Heart left ventricle (tissue), 16 donors: ENCODE results near the gene MAML3. TPM values are rescaled to one million over a fixed set of nuclear protein-coding genes. Genes with fewer than 3 reads are reported as not detected.

Experiments used
- ATAC-seq, 4 donors: fragments of 200-7000 bp; cut with Tn5 transposase; one replicate each; pipeline ENCODE4 v1.9.1; 2020 to 2022; ENCODE audit warnings: moderate library complexity in 4 of 4, mild to moderate bottlenecking in 3 of 4, moderate number of reproducible peaks in 1 of 4
- DNase-seq, 5 donors: peaks; one replicate each; pipeline ENCODE4 v3.0.0-alpha.2; 2020
- H3K27ac ChIP-seq, 12 donors: fragments of 200-600 bp; sonication (generic) in 4 of 12; one replicate each; pipeline versions ENCODE4 v1.5.0 to v1.8.0; 2016 to 2022; ENCODE audit warnings: mild to moderate bottlenecking in 2 of 12
- H3K27me3 ChIP-seq, 9 donors: fragments of 200-600 bp; sonication (generic) in 2 of 9; one replicate each; pipeline versions ENCODE4 v1.5.1 to v1.8.0; 2016 to 2022; ENCODE audit warnings: mild to moderate bottlenecking in 3 of 9
- H3K36me3 ChIP-seq, 9 donors: fragments of 200-600 bp; sonication (generic) in 2 of 9; one replicate each; pipeline versions ENCODE4 v1.5.0 to v1.8.0; 2018 to 2022; ENCODE audit warnings: mild to moderate bottlenecking in 2 of 9
- H3K4me1 ChIP-seq, 12 donors: fragments of 200-600 bp; sonication (generic) in 4 of 12; one replicate each; pipeline versions ENCODE4 v1.5.0 to v1.8.0; 2016 to 2022; ENCODE audit warnings: mild to moderate bottlenecking in 3 of 12
- H3K4me3 ChIP-seq, 12 donors: fragments of 200-600 bp; sonication (generic) in 4 of 12; one replicate each; pipeline versions ENCODE4 v1.5.0 to v1.8.0; 2017 to 2022; ENCODE audit warnings: mild to moderate bottlenecking in 9 of 12, moderate library complexity in 4 of 12
- H3K9me3 ChIP-seq, 12 donors: fragments of 200-600 bp; sonication (generic) in 4 of 12; one replicate each; pipeline versions ENCODE4 v1.5.0 to v1.8.0; 2016 to 2022; ENCODE audit warnings: mild to moderate bottlenecking in 1 of 12
- CTCF ChIP-seq, 12 donors: fragments of 200-600 bp; sonication (generic) in 4 of 12; IDR thresholded peaks; one replicate each; pipeline versions ENCODE4 v1.5.0 to v1.8.0; 2018 to 2022; ENCODE audit warnings: antibody characterized with exemption in 12 of 12, mild to moderate bottlenecking in 5 of 12
- POLR2A ChIP-seq, 2 donors: fragments of 450-650 bp; IDR thresholded peaks; one replicate each; pipeline ENCODE4 v1.6.1; 2017; ENCODE audit warnings: antibody characterized with exemption in 2 of 2, mild to moderate bottlenecking in 2 of 2, moderate library complexity in 2 of 2
- WGBS, 4 donors: extraction: QIAGEN DNeasy Blood & Tissue Kit in 2 of 4; methylation state at CpG; one replicate each; pipeline versions ENCODE4 v1.1.5 to v1.1.7; 2013 to 2018; 5-methylcytosine and 5-hydroxymethylcytosine counted together
- intact Hi-C, 10 donors: fragments of 100-400 bp; cut with DNase I; formaldehyde crosslinking; loops; one replicate each; pipeline versions ENCODE4 v1.11.1 to v1.14.2; 2022
- polyA plus RNA-seq, 2 donors: library from polyadenylated mRNA; stranded (reverse); fragments of 200-250 nt; gene quantifications; one replicate each; pipeline ENCODE4 v1.2.3, GENCODE V29; 2013
- total RNA-seq, 9 donors: library from RNA; depleted of rRNA in 2 of 9; stranded (reverse); fragments of >200 nt in 2 of 9; fragmentation: NEBNext Ultra II Directional in 3 of 9; extraction: Animal tissue kit (Norgen Biotek cat#: 25700) in 3 of 9; gene quantifications; one replicate each; pipeline versions ENCODE4 v1.1.0 to v1.2.4, GENCODE V29; 2016 to 2023
- donor health status: ischemic (EF 13 %, LVEDD 7.1; RV severe dilation, severe dysfunction).
- donor health status: healthy with polysubstance abuse.
- donor health status: DM: no; HTN: yes; CAD: no.
- donor health status: DM: no; HTN: no; CAD: no.
- donor health status: ischemic (EF 25% LVEDD 6.9; RV normal size, moderate dysfunction).
- donor health status: ischemic (EF 25% LVEDD 5.7; RV mildly dilated, moderate dysfunction).
- donor health status: healthy.
- donor health status: DM: yes; HTN: yes; CAD: no.
- donor health status: ischemic (EF 35%, LVEDD 5.7; RV mildly dilated, moderate dysfunction).
- donor health status: nonischemic (EF 11% LVEDD 7.7; RV severe dilation, severe dysfunction).
- donor health status: DM: yes; HTN: yes; CAD: no.
- donor health status: PGD.
- donor health status: ischemic (EF 29% LVEDD 5.4; RV normal size, mild dysfunction).
- donor health status: nonischemic (EF 23%, LVEDD 6.1; RV moderate dilation, normal function).

The MAML3 gene
- total and polyA plus RNA-seq, 11 donors: 0.76 to 5.9 (median 2.4) TPM

- H3K4me1 ChIP-seq: peaks cover 0 to 22% (median 7%) of the 10 kb centered on the region in 12 donors
- H3K9me3 ChIP-seq: no peaks in the 10 kb centered on the region
- H3K27me3 ChIP-seq: no peaks in the 10 kb centered on the region
- intact Hi-C loops: no loop called here
- no peak for ATAC-seq
- TF ChIP-seq POLR2A (IDR thresholded peaks at IDR 0.05): no peak
- no peak for TF ChIP-seq CTCF (IDR thresholded peaks at IDR 0.05)
- no peaks in the 10 kb centered on the region for H3K36me3 ChIP-seq
- H3K4me3 ChIP-seq: no peak overlapping the region
- 96 to 97% (median 97%) methylated on average over 3 of the region's 3 CpGs for WGBS, 4 donors
- DNase-seq: no peak
- H3K27ac ChIP-seq: no peak overlapping the region
Observed at GRCh38 chr4:140061659-140062289, 92.2 kb downstream of the MAML3 start.

GRCh38 chr4:140061194-140061593, 92.8 kb downstream of the MAML3 start:
- Histone ChIP-seq H3K4me3 (no peak overlapping the region), H3K36me3 (no peaks in the 10 kb centered on the region), H3K27me3 (no peaks in the 10 kb centered on the region), H3K9me3 (no peaks in the 10 kb centered on the region), H3K27ac (no peak overlapping the region), H3K4me1 (peaks cover 0 to 17% (median 7%) of the 10 kb centered on the region in 12 donors)
- peak in 1 of 4 donors; percentile 18 for ATAC-seq
- WGBS, 4 donors: 80 to 90% (median 83%) methylated on average over 4 of the region's 4 CpGs
- intact Hi-C loops: no loop called here
- DNase-seq: no peak
- TF ChIP-seq POLR2A (IDR thresholded peaks at IDR 0.05) (no peak), CTCF (IDR thresholded peaks at IDR 0.05) (no peak)

GRCh38 chr4:140059159-140059558, 94.8 kb downstream of the MAML3 start:
- no peak for DNase-seq
- no peaks in the 10 kb centered on the region for H3K36me3 ChIP-seq
- 43 to 62% (median 45%) methylated on average over 1 of the region's 1 CpG for WGBS, 4 donors
- ATAC-seq: no peak
- no peak for TF ChIP-seq CTCF (IDR thresholded peaks at IDR 0.05)
- TF ChIP-seq POLR2A (IDR thresholded peaks at IDR 0.05): no peak
- peaks cover 0 to 24% (median 7%) of the 10 kb centered on the region in 12 donors for H3K4me1 ChIP-seq
- no peaks in the 10 kb centered on the region for H3K27me3 ChIP-seq
- intact Hi-C loops: loop anchor here in 2 of 10 donors (5.0 to 10.0 kb wide), 2 partner anchors 33 to 96 kb away; partner anchors contain the start of gene MAML3 (in 1 of the 2)
- H3K4me3 ChIP-seq: no peak overlapping the region
- no peaks in the 10 kb centered on the region for H3K9me3 ChIP-seq
- no peak overlapping the region for H3K27ac ChIP-seq

- TF ChIP-seq POLR2A (IDR thresholded peaks at IDR 0.05) (no peak), CTCF (IDR thresholded peaks at IDR 0.05) (no peak)
Observed at GRCh38 chr4:140057701-140058100, 96.3 kb downstream of the MAML3 start.

More at GRCh38 chr4:140057701-140058100, 96.3 kb downstream of the MAML3 start:
- intact Hi-C loops: loop anchor here in 2 of 10 donors (5.0 to 10.0 kb wide), 2 partner anchors 35 to 97 kb away; partner anchors contain the start of gene MAML3 (in 1 of the 2)
- ATAC-seq (no peak), DNase-seq (no peak)
- Histone ChIP-seq H3K36me3 (no peaks in the 10 kb centered on the region), H3K27ac (peak overlapping the region in 1 of 12 donors; percentile 25), H3K4me3 (no peak overlapping the region), H3K27me3 (no peaks in the 10 kb centered on the region), H3K4me1 (peaks cover 0 to 27% (median 7%) of the 10 kb centered on the region in 12 donors), H3K9me3 (no peaks in the 10 kb centered on the region)
- 80 to 92% (median 88%) methylated on average over 2 of the region's 2 CpGs for WGBS, 4 donors
